ENCODE results near the gene TOGARAM2. TPM values are rescaled to one million over a fixed set of nuclear protein-coding genes. Genes with fewer than 3 reads are reported as not detected.
A peak's percentile ranks its signal among the peaks of the same experiment; 100 is the strongest.

Gene TOGARAM2
- total and polyA plus RNA-seq, 2 experiments from 2014 or later = 1.8 TPM

GRCh38 chr2:29053670-29054400 lies 72.7 kb downstream of the TOGARAM2 start:
- no peaks in the 10 kb centered on the region for H3K27me3 ChIP-seq (ENCODE audit: insufficient read depth)
- ATAC-seq (peak; percentile 47; the same call in 2 of the 3 replicates), DNase-seq (ENCODE audit: low spot score) (no peak)
- H3K36me3 ChIP-seq (ENCODE audit: insufficient read depth) = no peaks in the 10 kb centered on the region
- H4K20me1 ChIP-seq (replicated peaks; ENCODE audit: insufficient read depth) = no peaks in the 10 kb centered on the region
- peak overlapping the region; percentile 51; the same call in 1 of the 2 replicates for H3K27ac Mint-ChIP-seq
- peaks cover 7% of the 10 kb centered on the region for H3K27me3 Mint-ChIP-seq (ENCODE audit: insufficient read depth, low read depth, poor library complexity)
- H3K4me2 ChIP-seq = 0 out of 2 replicates have a peak overlapping the region, but pooled peaks have one; percentile 12
- no peaks in the 10 kb centered on the region for H3K79me2 ChIP-seq (replicated peaks; ENCODE audit: insufficient read depth)
- H2AFZ ChIP-seq = peak overlapping the region; percentile 6; the same call in 1 of the 2 replicates
- H3K4me3 Mint-ChIP-seq = no peak overlapping the region
- peak overlapping the region; percentile 55; the same call in 1 of the 2 replicates for H3K27ac ChIP-seq (ENCODE audit: low read depth)
- TF ChIP-seq EZH2 (IDR thresholded peaks at IDR 0.05; ENCODE audit: low read depth, unreplicated experiment) = no peak
- peak; percentile 16 to 41; a peak in 3 of 4 replicates for TF ChIP-seq CTCF (conservative IDR thresholded peaks at IDR 0.05; ENCODE audit: low read depth in 2 of 2)
- no peaks in the 10 kb centered on the region for H3F3A ChIP-seq (replicated peaks; ENCODE audit: low read depth)
- H3K4me1 ChIP-seq (ENCODE audit: insufficient read depth) = peaks cover 10% of the 10 kb centered on the region
- peaks cover 24% of the 10 kb centered on the region for H3K4me1 Mint-ChIP-seq
- no peaks in the 10 kb centered on the region for H3K9me2 ChIP-seq (ENCODE audit: insufficient read depth)
- H3K9me3 Mint-ChIP-seq = no peaks in the 10 kb centered on the region
- H3K4me3 ChIP-seq = no peak overlapping the region
- no peaks in the 10 kb centered on the region for H3K36me3 Mint-ChIP-seq (ENCODE audit: low read depth)

- no peaks in the 10 kb centered on the region for H3K79me2 ChIP-seq (replicated peaks; ENCODE audit: insufficient read depth)
- H4K20me1 ChIP-seq (replicated peaks; ENCODE audit: insufficient read depth) = no peaks in the 10 kb centered on the region
- H3K27ac ChIP-seq (ENCODE audit: low read depth) = peak overlapping the region; percentile 55; the same call in 1 of the 2 replicates
- no peak overlapping the region for H3K4me3 ChIP-seq
- H3K36me3 Mint-ChIP-seq (ENCODE audit: low read depth) = no peaks in the 10 kb centered on the region
- 0 out of 2 replicates have a peak overlapping the region, but pooled peaks have one; percentile 51 for H3K27ac Mint-ChIP-seq
- no peak for ATAC-seq
- H3K9me3 Mint-ChIP-seq = no peaks in the 10 kb centered on the region
- H3K4me2 ChIP-seq = no peak overlapping the region
- H3K27me3 ChIP-seq (ENCODE audit: insufficient read depth) = no peaks in the 10 kb centered on the region
- H3K36me3 ChIP-seq (ENCODE audit: insufficient read depth) = no peaks in the 10 kb centered on the region
- no peaks in the 10 kb centered on the region for H3K9me2 ChIP-seq (ENCODE audit: insufficient read depth)
- H3K4me1 Mint-ChIP-seq = peaks cover 24% of the 10 kb centered on the region
- H3K4me1 ChIP-seq (ENCODE audit: insufficient read depth) = peaks cover 10% of the 10 kb centered on the region
- H3K27me3 Mint-ChIP-seq (ENCODE audit: insufficient read depth, low read depth, poor library complexity) = peaks cover 9% of the 10 kb centered on the region
- H2AFZ ChIP-seq = no peak overlapping the region
- no peak overlapping the region for H3K4me3 Mint-ChIP-seq
- no peaks in the 10 kb centered on the region for H3F3A ChIP-seq (replicated peaks; ENCODE audit: low read depth)
- DNase-seq (ENCODE audit: low spot score) = no peak
- TF ChIP-seq EZH2 (IDR thresholded peaks at IDR 0.05; ENCODE audit: low read depth, unreplicated experiment) (no peak), NANOG (IDR thresholded peaks at IDR 0.05; ENCODE audit: borderline replicate concordance) (no peak), ZNF331 (CRISPR knock-in tag; IDR thresholded peaks at IDR 0.05; ENCODE audit: low read depth) (no peak), CREB1 (CRISPR knock-in tag; IDR thresholded peaks at IDR 0.05; ENCODE audit: low read depth) (no peak), JUNB (IDR thresholded peaks at IDR 0.05; ENCODE audit: unreplicated experiment) (no peak), STAT1 (IDR thresholded peaks at IDR 0.05; ENCODE audit: unreplicated experiment) (no peak), POLR2AphosphoS5 (IDR thresholded peaks at IDR 0.05; ENCODE audit: low read depth) (no peak), EZH2phosphoT487 (IDR thresholded peaks at IDR 0.05; ENCODE audit: unreplicated experiment) (no peak), ZNF114 (CRISPR knock-in tag; IDR thresholded peaks at IDR 0.05) (no peak), ETS1 (IDR thresholded peaks at IDR 0.05) (no peak), CTCF (conservative IDR thresholded peaks at IDR 0.05; ENCODE audit: low read depth in 2 of 2) (no peak)
These were observed 73.3 kb downstream of the TOGARAM2 start for GRCh38 chr2:29054430-29054829.

Data from GM23338 (cell line).